Measurements from ENCODE around the gene BRINP3.

DNA sequence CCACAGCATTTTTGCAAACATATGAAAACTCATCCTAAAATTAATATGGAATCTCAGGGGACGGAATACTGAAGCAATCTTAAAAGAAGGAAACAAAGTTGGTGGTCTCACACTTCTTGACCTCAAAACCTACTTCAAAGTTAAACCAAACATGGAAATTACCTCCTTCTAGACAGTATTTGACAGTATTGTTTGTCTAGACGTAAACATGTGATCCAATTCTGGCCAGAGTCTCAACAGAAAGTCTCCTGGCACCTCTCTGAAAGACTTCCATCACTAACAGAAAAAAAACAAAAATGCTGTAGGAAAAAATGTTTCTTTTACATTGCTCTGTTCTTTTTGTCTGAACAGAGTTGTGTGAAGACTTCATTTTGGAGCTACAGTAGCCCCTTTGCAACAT lies 99.7 kb downstream of the BRINP3 start:
- TF ChIP-seq POLR2A (IDR thresholded peaks at IDR 0.05; ENCODE audit: low read length) (no peak), GATA1 (IDR thresholded peaks at IDR 0.05; ENCODE audit: low read depth, low read length) (no peak)

Data from erythroblast (primary cell).